Measurements from ENCODE around the gene RANBP17.
A peak's percentile ranks its signal among the peaks of the same experiment; 100 is the strongest.

RANBP17 gene

DNA sequence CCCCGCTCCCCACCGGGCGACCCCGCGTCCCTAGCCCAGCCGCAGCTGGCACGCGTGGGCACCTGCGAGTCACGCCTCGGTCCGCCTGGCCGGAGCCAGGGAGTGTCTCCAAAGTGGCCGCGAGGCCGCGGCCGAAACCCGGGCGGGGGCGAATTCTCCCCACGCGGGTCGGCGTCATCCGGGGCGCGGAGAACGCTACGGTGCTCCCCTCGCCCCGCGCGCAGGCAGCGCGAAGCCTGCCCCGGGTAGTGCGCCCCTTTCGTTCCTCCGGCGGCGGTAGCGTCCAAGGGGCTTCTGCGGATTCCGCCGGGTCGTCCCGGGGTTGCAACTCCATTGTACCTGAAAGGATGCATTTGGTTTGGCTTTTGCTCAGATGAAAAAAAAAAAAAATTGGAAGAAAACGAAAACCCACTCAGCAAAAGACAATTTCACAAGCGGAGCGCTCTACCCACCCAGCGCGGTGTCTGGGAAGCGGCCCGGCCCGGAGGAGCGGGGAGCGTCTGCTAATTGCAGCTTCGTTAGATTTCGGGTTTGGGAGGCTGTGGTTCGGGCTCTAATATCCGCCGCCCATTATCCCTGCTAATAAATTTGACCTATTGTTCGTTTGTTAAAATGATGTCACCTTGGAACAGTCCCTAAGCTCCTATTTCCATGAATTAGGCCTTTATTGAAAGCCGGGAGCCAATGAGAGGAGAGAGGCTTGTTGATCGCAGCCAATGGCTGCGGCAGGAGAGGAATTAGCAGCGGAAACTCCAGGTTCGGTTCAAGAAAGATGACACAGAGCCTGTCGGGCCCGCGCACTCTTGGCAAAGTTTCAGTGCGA lies 446.8 kb downstream of the RANBP17 start, which contains the start of gene TLX3:
TSS of gene TLX3 (plus strand) at position 796 of the 823 bp plus-strand sequence. CDS start 118 bp downstream, outside the sequence.
- no peak within 1 kb of the TSS for H3K4me3 ChIP-seq (ENCODE audit: low read depth, low read length)
- no peak for DNase-seq (ENCODE audit: low read depth)

DNA sequence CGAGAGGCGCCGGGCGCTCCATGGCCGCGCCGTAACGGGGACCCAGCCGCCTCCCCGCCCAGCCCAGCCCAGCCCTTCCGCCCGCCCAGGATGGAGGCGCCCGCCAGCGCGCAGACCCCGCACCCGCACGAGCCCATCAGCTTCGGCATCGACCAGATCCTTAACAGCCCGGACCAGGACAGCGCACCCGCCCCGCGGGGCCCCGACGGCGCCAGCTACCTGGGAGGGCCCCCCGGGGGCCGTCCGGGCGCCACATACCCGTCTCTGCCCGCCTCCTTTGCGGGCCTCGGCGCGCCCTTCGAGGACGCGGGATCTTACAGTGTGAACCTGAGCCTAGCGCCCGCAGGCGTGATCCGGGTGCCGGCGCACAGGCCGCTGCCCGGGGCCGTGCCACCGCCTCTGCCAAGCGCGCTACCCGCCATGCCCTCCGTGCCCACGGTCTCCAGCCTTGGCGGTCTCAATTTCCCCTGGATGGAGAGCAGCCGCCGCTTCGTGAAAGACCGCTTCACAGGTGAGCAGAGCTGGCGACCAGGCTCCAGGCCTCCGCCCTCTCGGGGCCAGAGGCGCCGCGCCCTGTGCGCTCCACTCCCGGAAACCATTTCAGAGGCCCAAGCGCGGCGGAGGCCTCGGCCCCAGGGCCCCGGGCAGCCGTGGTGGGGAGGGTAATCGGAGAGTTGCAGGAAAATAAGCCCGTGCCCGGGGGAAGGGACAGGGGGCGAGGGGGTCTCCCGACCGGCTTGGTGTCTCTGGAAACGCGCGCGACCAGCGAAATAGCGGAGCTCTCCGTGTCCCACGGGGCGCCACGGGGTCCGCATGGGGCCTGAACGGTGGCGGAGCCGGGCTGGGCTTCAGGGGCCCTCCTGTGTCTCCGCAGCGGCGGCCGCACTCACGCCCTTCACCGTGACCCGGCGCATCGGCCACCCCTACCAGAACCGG lies 447.7 kb downstream of the RANBP17 start:
- DNase-seq (ENCODE audit: low read depth) = no peak
- no peak overlapping the region for H3K4me3 ChIP-seq (ENCODE audit: low read depth, low read length)

DNA sequence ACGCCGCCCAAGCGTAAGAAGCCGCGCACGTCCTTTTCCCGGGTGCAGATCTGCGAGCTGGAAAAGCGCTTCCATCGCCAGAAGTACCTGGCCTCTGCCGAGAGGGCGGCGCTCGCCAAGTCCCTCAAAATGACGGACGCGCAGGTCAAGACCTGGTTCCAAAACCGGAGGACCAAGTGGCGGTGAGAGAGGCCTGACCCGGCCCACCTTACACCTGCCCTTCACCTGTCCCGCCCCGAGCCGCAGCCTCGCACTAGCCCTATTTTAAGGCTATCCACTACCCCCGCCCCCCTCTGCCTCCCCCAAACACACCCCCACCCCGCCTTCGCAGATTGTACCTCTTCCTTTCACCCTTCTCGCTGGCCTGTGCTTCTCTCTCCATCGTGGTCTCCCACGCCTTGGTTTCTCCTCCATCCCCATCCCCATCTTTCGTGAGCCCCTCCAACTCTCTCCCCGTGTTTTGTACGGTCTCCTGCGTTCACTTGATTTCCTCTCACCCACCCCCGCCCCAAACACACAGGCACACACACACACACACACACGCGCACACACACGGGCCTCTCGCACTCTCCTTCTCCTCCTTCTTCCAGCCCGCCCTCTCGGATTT lies 448.5 kb downstream of the RANBP17 start:
- DNase-seq (ENCODE audit: low read depth) = no peak
- H3K4me3 ChIP-seq (ENCODE audit: low read depth, low read length) = no peak overlapping the region

DNA sequence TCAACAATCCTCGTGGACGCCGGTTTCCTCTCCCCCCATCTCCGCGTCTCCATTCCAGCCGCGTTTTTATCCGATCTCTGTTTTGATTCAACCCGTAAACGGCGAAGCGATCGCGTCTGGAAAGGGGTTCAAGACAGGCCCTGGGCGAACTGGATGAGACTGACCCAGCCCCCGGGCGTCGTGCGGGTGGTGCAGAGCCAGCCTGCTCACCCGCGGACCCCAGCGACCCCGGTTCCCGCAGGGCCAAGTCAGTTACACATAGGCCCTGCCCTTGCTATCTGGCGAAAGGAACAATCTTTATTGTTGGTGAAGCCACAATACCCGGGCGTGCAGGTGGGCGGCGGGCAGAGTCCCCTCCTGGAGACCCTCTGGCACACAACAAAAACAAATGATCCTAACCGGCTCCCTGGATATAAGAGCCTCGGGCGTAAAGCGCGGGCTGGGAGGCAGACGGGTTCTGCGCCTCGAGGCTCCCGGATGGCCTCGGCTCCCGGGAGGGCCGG lies 449.1 kb downstream of the RANBP17 start:
- H3K4me3 ChIP-seq (ENCODE audit: low read depth, low read length) = peak overlapping the region; percentile 5
- no peak for DNase-seq (ENCODE audit: low read depth)

DNA sequence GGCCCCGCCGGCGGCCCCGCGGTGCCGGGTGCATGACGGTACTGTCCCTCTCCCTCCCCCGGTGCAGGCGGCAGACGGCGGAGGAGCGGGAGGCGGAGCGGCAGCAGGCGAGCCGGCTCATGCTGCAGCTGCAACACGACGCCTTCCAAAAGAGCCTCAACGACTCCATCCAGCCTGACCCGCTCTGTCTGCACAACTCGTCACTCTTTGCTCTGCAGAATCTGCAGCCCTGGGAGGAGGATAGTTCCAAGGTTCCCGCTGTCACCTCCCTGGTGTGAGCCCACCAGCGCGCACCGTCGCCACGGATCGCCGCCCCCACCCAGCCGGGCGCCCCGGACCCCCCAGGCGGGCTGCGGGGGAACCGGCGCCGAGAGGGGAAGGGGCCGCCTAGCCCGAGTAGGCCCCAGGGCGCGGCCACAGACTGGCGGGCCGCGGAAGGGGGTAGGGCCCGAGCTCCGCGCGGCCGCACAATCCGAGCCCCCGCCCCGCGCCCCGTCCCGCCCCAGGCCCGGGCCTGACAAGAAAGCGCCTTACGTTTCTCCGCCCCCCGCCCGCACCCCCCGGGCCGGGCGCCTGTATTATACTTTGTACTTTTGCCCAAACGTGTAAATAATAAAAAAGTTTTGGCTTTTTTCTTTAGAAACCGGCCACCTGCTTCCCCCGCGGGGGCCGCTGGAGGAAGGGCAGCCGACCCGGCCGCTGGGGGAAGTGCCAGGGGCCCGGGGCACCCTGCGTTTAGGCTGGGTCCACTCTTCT lies 449.7 kb downstream of the RANBP17 start:
- peak overlapping the region; percentile 5 for H3K4me3 ChIP-seq (ENCODE audit: low read depth, low read length)
- no peak for DNase-seq (ENCODE audit: low read depth)

DNA sequence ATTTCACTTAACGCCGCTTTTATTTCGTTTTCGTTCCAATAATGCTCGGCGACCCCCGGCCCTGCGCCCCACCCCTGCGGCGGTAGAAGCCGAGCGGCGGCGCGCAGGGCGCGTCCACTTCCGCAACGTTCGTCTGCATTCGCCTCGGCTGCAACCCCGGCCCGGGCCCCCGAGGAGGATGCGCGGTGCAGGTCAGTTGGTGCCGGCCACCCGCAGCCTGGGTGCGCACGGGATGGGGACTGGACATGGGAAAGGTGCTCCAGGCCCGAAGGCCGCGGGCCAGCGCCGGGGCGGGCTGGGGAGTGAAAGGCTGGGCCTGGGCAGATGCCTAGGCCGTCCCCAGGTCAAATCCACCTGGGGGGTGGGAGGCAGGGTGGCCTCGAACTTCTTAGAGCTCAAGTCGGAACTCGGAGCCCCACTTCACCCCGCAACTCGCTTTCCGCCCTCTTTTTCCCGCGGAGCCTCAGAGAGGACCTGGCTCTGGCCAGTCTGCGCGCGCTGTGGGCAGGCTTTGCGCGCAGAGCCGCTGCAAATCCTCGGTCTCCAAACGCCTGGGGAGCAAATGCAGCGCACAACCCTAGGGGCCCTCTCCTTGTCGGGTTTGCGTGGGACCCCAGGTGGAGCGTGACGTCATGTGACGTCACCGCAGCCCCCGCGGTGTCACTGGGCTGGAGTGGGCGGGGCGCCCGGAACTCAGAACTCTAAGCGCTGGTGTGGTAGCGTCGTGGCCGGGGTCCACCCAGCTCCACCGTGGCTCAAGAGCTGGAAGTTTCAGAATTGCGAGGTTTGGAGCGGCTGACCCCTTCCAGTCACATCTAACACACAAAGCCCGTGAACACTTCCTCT lies 450.5 kb downstream of the RANBP17 start:
- H3K4me3 ChIP-seq (ENCODE audit: low read depth, low read length) = no peak overlapping the region
- DNase-seq (ENCODE audit: low read depth) = no peak

DNA sequence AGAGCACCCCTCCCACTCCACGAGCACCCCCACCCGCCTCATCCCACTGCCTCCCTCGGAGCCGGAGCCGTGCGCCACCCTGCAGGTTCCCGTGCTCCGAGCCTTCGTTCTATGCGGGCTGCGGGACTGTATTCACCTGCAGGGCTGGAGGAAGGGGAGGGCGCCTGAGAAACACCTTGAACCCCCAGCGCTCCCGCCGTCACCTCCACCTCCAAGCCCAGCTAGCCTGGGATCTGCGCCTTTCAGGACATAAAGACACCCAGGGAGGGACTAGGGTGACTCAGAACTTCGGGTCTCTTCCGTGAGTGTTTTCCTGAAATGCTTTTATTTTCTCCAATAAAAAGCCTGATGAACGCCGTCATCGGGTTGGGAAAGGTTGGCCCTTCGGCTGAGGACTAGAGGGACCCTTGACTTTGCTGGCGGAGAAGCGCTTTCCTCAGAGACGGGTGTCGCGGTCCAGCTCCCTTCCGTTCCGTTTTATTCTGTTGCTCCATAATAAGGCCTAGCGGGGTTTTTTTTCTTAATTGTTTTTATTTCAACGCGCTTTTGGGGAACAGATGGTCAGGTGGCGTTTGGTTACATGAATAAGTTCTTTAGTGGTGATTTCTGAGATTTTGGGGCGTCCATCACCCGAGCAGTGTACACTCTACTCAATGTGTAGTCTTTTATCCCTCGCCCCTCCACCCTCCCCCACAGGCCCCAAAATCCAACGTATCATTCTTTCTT lies 451.8 kb downstream of the RANBP17 start:
- no peak overlapping the region for H3K4me3 ChIP-seq (ENCODE audit: low read depth, low read length)
- no peak for DNase-seq (ENCODE audit: low read depth)

DNA sequence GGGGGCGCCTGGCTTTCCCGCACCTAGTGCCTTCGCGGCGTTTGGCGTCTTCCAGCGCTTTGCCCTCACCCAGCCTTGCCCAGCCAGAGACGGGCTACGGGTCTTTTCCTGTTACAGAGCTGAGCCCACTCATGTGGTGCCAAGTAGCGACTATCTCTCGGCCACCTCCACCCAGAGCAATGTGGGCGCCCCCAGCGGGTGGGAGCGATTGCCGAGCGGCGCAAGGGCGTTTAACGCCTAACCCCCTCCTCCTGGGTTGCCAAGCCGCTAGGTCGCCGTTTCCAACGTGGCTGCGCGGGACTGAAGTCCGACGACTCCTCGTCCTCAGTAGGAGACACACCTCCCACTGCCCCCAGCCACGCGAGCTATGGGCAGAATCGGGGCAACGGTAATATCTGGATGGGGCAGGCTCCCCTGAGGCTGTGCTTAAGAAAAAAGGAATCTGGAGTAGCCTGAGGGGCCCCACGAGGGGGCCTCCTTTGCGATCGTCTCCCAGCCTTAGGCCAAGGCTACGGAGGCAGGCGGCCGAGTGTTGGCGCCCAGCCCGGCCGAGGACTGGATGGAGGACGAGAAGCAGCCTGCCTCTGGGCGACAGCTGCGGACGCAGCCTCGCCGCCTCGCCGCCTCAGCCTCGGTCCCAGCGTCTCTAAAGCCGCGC lies 453.0 kb downstream of the RANBP17 start:
- no peak overlapping the region for H3K4me3 ChIP-seq (ENCODE audit: low read depth, low read length)
- no peak for DNase-seq (ENCODE audit: low read depth)

DNA sequence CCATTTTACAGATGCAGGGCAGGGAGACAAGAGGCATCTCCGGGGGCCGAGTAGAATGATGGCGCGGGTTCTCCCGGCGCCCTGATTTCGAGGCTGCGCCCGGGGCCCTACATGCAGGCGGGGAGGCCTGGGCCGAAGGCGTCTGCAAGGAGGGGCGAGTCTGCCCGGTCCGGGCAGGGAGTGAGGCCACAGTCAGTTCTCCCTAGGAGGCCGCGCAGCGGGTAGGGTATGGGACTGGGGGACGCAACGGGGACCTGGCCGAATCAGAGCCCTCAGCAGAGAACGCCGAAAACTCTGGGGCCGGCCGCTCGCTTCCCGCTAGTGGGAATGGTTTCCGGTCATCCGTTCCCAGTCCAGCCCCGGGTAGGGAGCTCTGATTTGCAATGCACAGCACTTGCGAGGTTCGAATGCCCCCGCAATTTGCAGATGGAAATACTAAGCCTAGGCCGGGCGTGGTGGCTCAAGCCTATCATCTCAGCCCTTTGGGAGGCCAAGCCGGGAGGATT lies 453.6 kb downstream of the RANBP17 start:
- no peak overlapping the region for H3K4me3 ChIP-seq (ENCODE audit: low read depth, low read length)
- no peak for DNase-seq (ENCODE audit: low read depth)

DNA sequence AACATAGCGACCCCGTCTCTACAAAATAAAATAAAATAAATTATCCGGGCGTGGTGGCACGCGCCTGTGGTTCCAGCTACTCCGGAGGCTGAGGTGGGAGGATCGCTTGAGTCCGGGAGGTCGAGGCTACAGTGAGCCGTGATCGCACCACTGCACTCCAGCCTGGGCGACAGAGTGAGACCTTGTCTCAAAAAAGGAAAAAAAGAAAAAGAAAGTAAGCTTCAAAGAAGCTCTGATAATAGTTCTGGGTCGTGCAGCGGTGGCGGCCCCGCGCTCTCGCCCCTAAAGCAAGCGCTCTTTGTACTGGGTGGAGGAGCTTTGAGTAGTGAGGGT lies 454.1 kb downstream of the RANBP17 start:
- no peak for DNase-seq (ENCODE audit: low read depth)
- H3K4me3 ChIP-seq (ENCODE audit: low read depth, low read length) = no peak overlapping the region

DNA sequence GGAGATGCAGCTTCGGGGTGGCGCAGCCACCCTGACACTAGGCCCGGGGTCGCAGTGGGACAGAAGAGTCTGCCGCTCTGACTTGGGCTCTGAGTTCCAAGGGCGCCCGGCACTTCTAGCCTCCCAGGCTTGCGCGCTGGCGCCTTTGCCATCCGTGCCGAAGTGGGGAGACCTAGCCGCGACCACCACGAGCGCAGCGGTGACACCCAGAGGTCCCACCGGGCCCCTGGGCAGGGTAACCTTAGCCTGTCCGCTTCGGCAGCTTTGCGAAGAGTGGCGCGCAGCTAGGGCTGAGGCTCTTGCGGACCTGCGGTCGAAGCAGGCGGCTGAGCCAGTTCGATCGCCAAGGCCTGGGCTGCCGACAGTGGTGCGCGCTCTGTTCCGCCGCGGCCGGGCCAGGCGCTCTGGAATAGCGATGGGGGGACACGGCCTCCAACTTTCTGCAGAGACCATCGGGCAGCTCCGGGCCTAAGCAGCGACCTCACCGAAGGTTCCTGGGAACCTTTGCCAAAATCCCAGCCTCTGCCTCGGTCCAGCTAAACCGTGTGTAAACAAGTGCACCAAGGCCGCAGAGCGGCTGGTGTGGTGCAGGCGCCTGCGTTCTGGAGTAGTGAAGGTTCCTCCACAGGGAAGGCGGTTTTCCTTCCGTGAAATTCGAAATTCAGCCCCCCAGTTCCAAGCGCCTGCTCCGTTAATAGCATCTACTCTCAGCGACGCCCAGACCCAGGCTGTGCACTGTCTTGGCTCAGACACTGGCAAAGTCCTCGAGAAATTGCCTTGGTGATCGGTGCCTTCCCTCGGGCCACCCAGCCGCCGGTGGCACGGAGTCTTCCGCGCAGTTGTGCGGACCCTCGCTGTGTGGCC lies 454.7 kb downstream of the RANBP17 start:
- no peak for DNase-seq (ENCODE audit: low read depth)
- no peak overlapping the region for H3K4me3 ChIP-seq (ENCODE audit: low read depth, low read length)

DNA sequence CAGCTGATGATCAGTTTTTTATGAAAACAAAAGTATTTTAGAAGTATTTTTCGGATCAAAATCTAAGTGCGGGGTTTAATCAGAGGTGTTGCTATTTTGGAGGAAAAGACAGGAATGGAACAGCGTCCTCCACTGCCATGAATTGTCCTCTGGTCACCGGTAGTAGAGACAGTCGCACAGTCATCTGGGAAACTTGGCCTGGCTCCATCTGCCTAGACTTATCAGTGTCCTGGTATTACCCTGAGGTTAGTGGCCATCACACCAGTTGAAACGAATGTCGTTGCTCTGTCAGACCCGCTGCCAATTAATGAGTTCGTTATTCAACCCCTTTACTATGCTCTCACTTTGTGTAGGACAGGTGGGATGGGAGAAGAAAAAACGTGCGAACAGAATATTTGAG lies 455.4 kb downstream of the RANBP17 start:
- no peak for DNase-seq (ENCODE audit: low read depth)
- no peak overlapping the region for H3K4me3 ChIP-seq (ENCODE audit: low read depth, low read length)

DNA sequence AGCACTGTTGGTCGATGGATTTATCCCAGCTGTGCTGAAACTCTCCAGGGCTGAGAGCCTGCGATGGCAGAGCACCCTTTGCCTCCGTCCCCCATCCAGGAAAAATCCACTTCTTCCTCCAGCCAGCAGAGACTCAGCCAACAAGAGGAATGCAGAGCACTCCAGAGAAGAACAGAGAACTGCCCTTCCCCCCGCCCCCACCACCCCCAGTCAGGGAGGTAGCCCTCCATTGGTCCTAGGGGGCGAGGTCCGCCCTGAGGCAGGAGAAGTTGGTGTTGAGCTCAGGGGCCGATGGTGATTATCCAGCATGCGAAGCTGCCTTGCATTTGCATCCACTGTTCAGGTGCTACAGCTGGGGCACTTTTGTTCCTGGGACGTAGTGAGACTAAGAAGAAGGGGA lies 456.2 kb downstream of the RANBP17 start:
- H3K4me3 ChIP-seq (ENCODE audit: low read depth, low read length) = no peak overlapping the region
- no peak for DNase-seq (ENCODE audit: low read depth)

DNA sequence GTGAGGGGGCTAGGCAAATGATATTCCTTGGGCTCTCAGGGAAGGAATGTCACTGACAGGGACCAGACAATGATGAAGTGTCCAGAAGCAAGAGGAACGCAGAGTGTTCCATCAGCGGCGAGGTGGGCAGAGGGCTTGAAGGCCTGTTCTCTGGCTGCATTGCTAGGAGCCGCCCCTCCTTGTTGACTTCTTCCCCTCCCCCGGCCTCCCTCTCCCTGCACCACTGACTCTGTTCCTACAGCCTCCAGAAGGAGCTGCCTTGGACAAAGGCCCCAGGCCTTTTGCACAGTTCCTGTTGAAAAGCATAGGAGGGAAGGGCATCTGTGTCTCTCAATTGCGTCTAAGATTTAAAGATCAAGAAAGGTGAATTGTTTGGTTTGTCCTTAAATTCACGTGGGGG lies 459.6 kb downstream of the RANBP17 start:
- no peak overlapping the region for H3K4me3 ChIP-seq (ENCODE audit: low read depth, low read length)
- no peak for DNase-seq (ENCODE audit: low read depth)

DNA sequence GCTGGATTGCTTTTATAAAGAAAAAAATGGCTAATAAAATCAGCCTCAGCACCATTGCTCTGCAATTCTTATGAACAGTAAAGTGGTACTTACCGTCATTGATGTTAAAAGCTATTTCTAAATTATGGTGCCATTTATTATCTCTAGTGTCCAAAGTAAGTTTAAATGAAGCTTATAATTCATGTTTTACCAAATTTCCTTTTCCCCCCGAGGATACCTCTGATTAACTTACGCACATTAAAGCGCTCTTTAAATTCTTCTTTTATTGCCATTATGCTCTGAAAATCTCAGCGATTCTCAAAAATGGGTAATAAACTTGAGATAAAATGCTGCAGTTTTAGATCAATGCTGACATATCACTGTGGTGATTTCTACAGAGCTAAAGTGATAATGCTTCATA lies 460.7 kb downstream of the RANBP17 start:
- no peak overlapping the region for H3K4me3 ChIP-seq (ENCODE audit: low read depth, low read length)

DNA sequence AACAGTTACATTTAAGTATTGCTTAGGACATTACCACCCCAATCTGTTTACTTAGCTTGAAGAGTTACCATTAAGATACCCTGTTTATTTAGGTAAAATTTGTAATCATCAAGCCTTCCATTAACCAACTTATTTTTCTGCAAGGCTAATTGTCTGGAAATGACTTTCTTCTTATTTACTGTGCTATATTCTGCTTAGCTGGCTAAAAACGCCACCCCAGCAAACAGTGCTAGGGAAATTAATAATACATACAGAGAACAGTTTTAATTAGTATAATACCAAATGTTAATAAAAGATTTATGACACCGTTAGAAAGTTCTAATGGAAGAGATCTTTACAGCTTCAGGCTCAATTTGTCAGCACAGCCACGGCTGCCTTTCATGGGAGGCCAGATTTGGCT lies 461.2 kb downstream of the RANBP17 start:
- DNase-seq (ENCODE audit: low read depth) = no peak
- no peak overlapping the region for H3K4me3 ChIP-seq (ENCODE audit: low read depth, low read length)

More for the DNA sequence above, 460.7 kb downstream of the RANBP17 start:
- no peak for DNase-seq (ENCODE audit: low read depth)

Measured in skeletal muscle cell (primary cell).